ENCODE data around the gene TRIO.

DNA sequence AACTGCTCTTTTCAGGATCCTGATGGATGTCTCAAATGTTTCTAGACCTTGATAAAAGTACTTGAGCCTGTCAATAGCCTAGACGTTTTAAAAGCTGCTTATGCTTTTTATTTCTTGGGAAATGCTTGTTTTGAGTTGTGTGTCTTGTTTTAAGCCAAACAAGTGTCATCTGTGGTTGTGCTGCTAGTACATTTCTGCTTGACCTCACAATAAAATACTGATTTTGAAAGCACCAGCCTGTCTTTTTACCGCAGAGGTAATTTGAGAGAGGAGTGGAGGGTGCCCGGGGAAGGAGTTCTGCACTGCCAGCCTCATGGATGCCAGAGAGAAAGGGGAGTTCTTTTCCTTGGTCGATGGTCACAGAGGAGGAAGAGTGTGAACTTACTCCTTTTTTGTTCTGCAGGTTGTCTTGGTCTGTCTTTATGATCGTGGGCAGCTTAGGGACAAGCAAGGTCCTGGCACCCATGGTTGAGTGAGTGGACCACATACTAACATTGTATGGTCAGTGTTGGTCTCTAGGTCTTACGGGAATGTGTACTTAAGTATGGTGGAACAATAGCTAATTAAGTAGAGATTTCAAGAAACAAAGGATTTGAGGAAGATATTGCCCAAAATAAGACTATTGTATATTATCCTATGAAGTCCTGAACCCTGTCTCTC lies 61.0 kb downstream of the TRIO start:
- TF ChIP-seq TARDBP (IDR thresholded peaks at IDR 0.05; ENCODE audit: borderline replicate concordance) (no peak), NFYB (IDR thresholded peaks at IDR 0.05; ENCODE audit: insufficient read depth, low read depth, low read length) (no peak), NRF1 (conservative IDR thresholded peaks at IDR 0.05; ENCODE audit: low read depth, low read length) (no peak), POLR2A (IDR thresholded peaks at IDR 0.05; ENCODE audit: low read depth, low read length) (no peak), NFIC (IDR thresholded peaks at IDR 0.05; ENCODE audit: low read depth, low read length) (no peak), CBX5 (IDR thresholded peaks at IDR 0.05; ENCODE audit: low read depth) (no peak), SRF (IDR thresholded peaks at IDR 0.05; ENCODE audit: low read depth in 2 of 2, low read length in 2 of 2) (no peak), SIN3A (IDR thresholded peaks at IDR 0.05; ENCODE audit: low read depth, low read length) (no peak), YY1 (IDR thresholded peaks at IDR 0.05; ENCODE audit: low read depth, low read length) (no peak), POLR2AphosphoS5 (IDR thresholded peaks at IDR 0.05; ENCODE audit: low read length) (no peak), HCFC1 (IDR thresholded peaks at IDR 0.05; ENCODE audit: low read length) (no peak)
- TF ChIP-seq, protein P1, sequence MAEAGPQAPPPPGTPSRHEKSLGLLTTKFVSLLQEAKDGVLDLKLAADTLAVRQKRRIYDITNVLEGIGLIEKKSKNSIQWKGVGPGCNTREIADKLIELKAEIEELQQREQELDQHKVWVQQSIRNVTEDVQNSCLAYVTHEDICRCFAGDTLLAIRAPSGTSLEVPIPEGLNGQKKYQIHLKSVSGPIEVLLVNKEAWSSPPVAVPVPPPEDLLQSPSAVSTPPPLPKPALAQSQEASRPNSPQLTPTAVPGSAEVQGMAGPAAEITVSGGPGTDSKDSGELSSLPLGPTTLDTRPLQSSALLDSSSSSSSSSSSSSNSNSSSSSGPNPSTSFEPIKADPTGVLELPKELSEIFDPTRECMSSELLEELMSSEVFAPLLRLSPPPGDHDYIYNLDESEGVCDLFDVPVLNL (IDR thresholded peaks at IDR 0.05; ENCODE audit: low read depth, low read length), result no peak
- TF ChIP-seq, protein P2, sequence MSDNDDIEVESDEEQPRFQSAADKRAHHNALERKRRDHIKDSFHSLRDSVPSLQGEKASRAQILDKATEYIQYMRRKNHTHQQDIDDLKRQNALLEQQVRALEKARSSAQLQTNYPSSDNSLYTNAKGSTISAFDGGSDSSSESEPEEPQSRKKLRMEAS (IDR thresholded peaks at IDR 0.05; ENCODE audit: low read depth, low read length), result no peak
